Spleen (tissue), 11 donors: Measurements from ENCODE around the gene EXTL1. TPM values are rescaled to one million over a fixed set of nuclear protein-coding genes. Genes with fewer than 3 reads are reported as not detected.

Experiments
- DNase-seq: peaks from one replicate; pipeline ENCODE4 v3.0.0-alpha.2; 2020
- H3K27ac ChIP-seq, 8 donors: fragments of 200-600 bp; sonication (generic) in 7 of 8; 1 replicate in 4 of 8; 2 replicates in 4 of 8; pipeline versions ENCODE4 v1.5.0 to v1.8.0; 2016 to 2021; ENCODE audit warnings: inconsistent platforms in 4 of 8, mild to moderate bottlenecking in 4 of 8, moderate library complexity in 1 of 8
- H3K27me3 ChIP-seq, 7 donors: fragments of 200-600 bp; sonication (generic) in 6 of 7; replicated peaks in 1 of 7; 1 replicate in 4 of 7; 2 replicates in 3 of 7; pipeline versions ENCODE4 v1.5.0 to v1.8.0; 2016 to 2021; ENCODE audit warnings: inconsistent platforms in 3 of 7, mild to moderate bottlenecking in 1 of 7
- H3K36me3 ChIP-seq, 6 donors: fragments of 200-600 bp; sonication (generic) in 5 of 6; 1 replicate in 4 of 6; 2 replicates in 2 of 6; pipeline versions ENCODE4 v1.5.0 to v1.8.0; 2016 to 2021; ENCODE audit warnings: inconsistent platforms in 2 of 6
- H3K4me1 ChIP-seq, 6 donors: fragments of 200-600 bp; sonication (generic) in 5 of 6; 1 replicate in 3 of 6; 2 replicates in 3 of 6; pipeline versions ENCODE4 v1.5.0 to v1.8.0; 2016 to 2021; ENCODE audit warnings: inconsistent platforms in 3 of 6
- H3K4me3 ChIP-seq, 8 donors: fragments of 200-600 bp; sonication (generic) in 7 of 8; 1 replicate in 4 of 8; 2 replicates in 4 of 8; pipeline versions ENCODE4 v1.5.0 to v1.8.0; 2016 to 2021; ENCODE audit warnings: inconsistent platforms in 4 of 8, mild to moderate bottlenecking in 4 of 8, moderate library complexity in 2 of 8
- H3K9me3 ChIP-seq, 8 donors: fragments of 200-600 bp; sonication (generic) in 7 of 8; 1 replicate in 4 of 8; 2 replicates in 4 of 8; pipeline versions ENCODE4 v1.5.0 to v1.8.0; 2016 to 2021; ENCODE audit warnings: inconsistent platforms in 4 of 8
- POLR2A ChIP-seq, 3 donors: fragments of 450-650 bp; IDR thresholded peaks; one replicate each; pipeline ENCODE4 v1.5.1; 2017; ENCODE audit warnings: antibody characterized with exemption in 3 of 3, mild to moderate bottlenecking in 1 of 3
- POLR2AphosphoS5 ChIP-seq, 3 donors: sonication (generic); formaldehyde crosslinking; IDR thresholded peaks; one replicate each; pipeline ENCODE4 v1.5.1; 2017; ENCODE audit warnings: antibody characterized with exemption in 3 of 3
- WGBS, 5 donors: extraction: QIAGEN DNeasy Blood & Tissue Kit in 3 of 5; methylation state at CpG; one replicate each; pipeline versions ENCODE4 v1.1.5 to v1.1.7; 2013 to 2018; 5-methylcytosine and 5-hydroxymethylcytosine counted together
- intact Hi-C: fragments of 100-400 bp; cut with DNase I; formaldehyde crosslinking; loops from one replicate; pipeline ENCODE4 v1.15.0; 2023; ENCODE audit warnings: low total_unique reads
- polyA plus RNA-seq, 3 donors: library from polyadenylated mRNA; stranded (reverse); fragments of 200-250 nt; gene quantifications; one replicate each; pipeline ENCODE4 v1.2.1, GENCODE V29; 2013
- total RNA-seq, 7 donors: library from RNA; depleted of rRNA in 3 of 7; stranded (reverse); fragments of >200 nt in 3 of 7; fragmentation: NEBNext Ultra II Directional in 4 of 7; extraction: Animal tissue kit (Norgen Biotek cat#: 25700) in 4 of 7; gene quantifications; one replicate each; pipeline versions ENCODE4 v1.1.0 to v1.2.1, GENCODE V29; 2016 to 2021
- TF ChIP-seq, protein P1 (sequence below), 11 experiments: fragments of 200-600 bp in 7 of 11; fragments of 450-650 bp in 4 of 11; sonication (generic) in 4 of 11; IDR thresholded peaks in 8 of 11; conservative IDR thresholded peaks in 3 of 11; 1 replicate in 7 of 11; 2 replicates in 4 of 11; pipeline versions ENCODE4 v1.4.0 to v1.8.0; 2016 to 2021; ENCODE audit warnings: antibody characterized with exemption in 11 of 11, inconsistent platforms in 4 of 11, mild to moderate bottlenecking in 1 of 11
- donor health status: healthy with polysubstance abuse.
- donor health status: DM: no; HTN: no; CAD: no; lungs with moderate emphysema.
- donor health status: DM: no; HTN: no; CAD: no.
- donor health status: Bipolar disorder and iron deficiency.
- donor health status: healthy.
- donor health status: DM: no; HTN: no; CAD: no.
- donor health status: DM: yes; HTN: yes; CAD: no.

Gene EXTL1
- total and polyA plus RNA-seq, 10 donors = 0.30 to 8.6 (median 3.6) TPM

DNA sequence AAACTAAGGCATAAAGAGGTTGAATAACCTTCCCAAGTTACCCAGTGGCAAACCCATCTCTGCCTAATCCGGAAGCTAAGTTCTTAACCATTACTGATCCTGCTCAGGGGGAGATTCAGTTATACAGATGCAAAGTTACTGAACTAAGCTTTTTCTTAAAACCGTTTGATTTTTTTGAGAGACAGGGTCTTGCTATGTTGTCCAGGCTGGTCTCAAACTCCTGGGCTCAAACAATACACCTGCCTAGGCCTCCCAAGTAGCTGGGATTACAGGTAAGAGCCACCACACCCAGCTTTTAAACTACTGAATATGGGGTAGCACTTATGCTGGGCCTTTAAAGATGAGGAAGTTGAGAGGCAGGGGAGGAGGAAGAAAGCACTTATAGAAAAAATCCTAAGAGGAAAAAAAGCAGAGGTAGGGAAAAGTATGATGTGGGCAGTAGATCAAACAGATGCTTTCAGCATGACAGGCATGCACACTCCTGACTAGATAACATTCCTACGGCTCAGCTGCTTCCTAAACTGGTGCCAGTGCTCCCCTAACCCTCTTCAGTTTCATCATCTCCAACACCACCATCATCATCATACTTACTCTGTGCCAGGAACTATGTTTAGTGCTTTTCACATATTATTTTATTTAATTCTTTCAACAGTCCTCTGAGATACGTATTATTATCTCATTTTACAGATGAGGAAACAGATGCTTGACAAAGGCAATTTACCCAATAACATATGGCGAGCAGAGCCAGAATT is 29.5 kb upstream of the EXTL1 start:
- no peak overlapping the region for H3K4me3 ChIP-seq

DNA sequence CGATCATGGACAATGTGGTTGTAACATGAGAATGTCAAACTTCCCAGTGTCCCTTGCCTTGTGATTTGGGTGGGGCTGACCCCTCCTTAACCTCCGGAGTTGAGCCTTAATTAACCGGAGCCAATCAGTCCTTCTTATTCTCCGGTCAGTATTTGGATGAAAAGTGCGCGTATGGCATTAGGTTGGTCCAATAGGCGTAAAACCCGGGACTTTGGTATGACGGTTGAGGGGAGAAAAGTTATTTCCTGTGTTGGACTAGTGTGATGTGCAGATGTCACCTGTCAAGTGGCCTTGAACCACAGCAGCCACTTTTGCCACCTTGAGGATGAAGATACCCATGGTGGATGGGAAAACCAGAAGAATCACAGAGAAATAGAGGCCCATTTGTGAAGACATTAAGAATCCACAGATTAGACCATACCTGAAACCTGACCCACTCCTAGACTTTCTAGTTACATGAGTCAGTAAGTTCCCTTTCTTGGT is 28.8 kb upstream of the EXTL1 start:
- intact Hi-C loops = no loop called here
- peaks cover 27 to 82% (median 55%) of the 10 kb centered on the region in 6 donors for H3K4me1 ChIP-seq

More for the DNA sequence above, 29.5 kb upstream of the EXTL1 start:
- H3K9me3 ChIP-seq = no peaks in the 10 kb centered on the region
- H3K4me1 ChIP-seq = peaks cover 24 to 76% (median 51%) of the 10 kb centered on the region in 6 donors
- H3K27me3 ChIP-seq = no peaks in the 10 kb centered on the region
- no peak for DNase-seq
- 60 to 72% (median 63%) methylated on average over 5 of the region's 5 CpGs for WGBS, 5 donors
- peaks cover 0 to 33% (median 8%) of the 10 kb centered on the region in 6 donors for H3K36me3 ChIP-seq
- intact Hi-C loops = no loop called here
- TF ChIP-seq POLR2A (IDR thresholded peaks at IDR 0.05) (no peak), POLR2AphosphoS5 (IDR thresholded peaks at IDR 0.05) (no peak)
- TF ChIP-seq, protein P1, sequence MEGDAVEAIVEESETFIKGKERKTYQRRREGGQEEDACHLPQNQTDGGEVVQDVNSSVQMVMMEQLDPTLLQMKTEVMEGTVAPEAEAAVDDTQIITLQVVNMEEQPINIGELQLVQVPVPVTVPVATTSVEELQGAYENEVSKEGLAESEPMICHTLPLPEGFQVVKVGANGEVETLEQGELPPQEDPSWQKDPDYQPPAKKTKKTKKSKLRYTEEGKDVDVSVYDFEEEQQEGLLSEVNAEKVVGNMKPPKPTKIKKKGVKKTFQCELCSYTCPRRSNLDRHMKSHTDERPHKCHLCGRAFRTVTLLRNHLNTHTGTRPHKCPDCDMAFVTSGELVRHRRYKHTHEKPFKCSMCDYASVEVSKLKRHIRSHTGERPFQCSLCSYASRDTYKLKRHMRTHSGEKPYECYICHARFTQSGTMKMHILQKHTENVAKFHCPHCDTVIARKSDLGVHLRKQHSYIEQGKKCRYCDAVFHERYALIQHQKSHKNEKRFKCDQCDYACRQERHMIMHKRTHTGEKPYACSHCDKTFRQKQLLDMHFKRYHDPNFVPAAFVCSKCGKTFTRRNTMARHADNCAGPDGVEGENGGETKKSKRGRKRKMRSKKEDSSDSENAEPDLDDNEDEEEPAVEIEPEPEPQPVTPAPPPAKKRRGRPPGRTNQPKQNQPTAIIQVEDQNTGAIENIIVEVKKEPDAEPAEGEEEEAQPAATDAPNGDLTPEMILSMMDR (IDR thresholded peaks at IDR 0.05 in 8 of 11, conservative IDR thresholded peaks at IDR 0.05 in 3 of 11) = no peak
- peak overlapping the region in 3 of 8 donors; percentile 3 to 75 (median 71) for H3K27ac ChIP-seq

DNA sequence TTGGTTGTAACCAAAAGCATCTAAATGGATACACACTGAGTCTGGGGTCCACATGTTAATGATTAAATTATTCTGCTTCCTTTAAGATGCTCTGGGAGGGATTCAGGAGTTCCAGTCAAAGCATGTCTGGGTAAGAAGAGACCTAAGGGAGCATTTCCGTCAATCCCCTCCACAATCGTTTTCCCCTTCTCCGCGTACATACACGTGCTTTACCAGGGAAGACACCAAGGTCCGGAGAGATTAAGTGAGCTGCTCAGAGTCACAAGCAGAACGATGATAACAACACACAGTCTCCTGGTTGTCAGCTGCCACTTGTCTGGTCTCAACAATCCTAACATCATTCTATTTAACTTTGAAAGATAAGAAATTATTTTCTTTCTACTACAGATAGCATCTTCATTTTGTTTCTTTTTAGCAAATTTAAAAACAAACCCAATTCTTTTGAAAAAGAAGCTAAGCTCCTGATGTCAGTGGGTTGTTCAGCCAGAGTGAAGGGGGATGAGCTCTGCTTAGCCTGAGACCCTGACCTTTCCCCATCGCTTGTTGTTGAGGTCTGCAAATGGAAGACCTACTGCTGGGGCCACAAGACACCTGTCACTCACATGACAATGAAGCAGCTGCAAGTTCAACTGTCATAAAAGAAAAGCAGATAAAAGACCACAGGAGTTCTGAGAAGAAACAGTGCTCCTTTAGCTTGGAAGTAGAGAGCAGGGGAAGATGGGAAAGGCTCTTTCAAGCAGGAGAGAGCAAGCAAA is 28.2 kb upstream of the EXTL1 start:
- no peak for DNase-seq
- H3K4me1 ChIP-seq = peaks cover 28 to 79% (median 58%) of the 10 kb centered on the region in 6 donors
- intact Hi-C loops = no loop called here

More for the DNA sequence above, 28.8 kb upstream of the EXTL1 start:
- 79 to 87% (median 86%) methylated on average over 9 of the region's 9 CpGs for WGBS, 5 donors
- DNase-seq = no peak
- Histone ChIP-seq H3K27ac (no peak overlapping the region), H3K36me3 (peaks cover 0 to 27% (median 3%) of the 10 kb centered on the region in 6 donors), H3K27me3 (no peaks in the 10 kb centered on the region), H3K4me3 (no peak overlapping the region), H3K9me3 (no peaks in the 10 kb centered on the region)
- TF ChIP-seq, protein P1 (IDR thresholded peaks at IDR 0.05 in 8 of 11, conservative IDR thresholded peaks at IDR 0.05 in 3 of 11) = no peak
- TF ChIP-seq POLR2A (IDR thresholded peaks at IDR 0.05) (no peak), POLR2AphosphoS5 (IDR thresholded peaks at IDR 0.05) (no peak)

More for the DNA sequence above, 28.2 kb upstream of the EXTL1 start:
- WGBS, 5 donors = 87 to 94% (median 89%) methylated on average over 8 of the region's 8 CpGs
- TF ChIP-seq POLR2A (IDR thresholded peaks at IDR 0.05) = no peak
- no peak for TF ChIP-seq POLR2AphosphoS5 (IDR thresholded peaks at IDR 0.05)
- TF ChIP-seq, protein P1 (IDR thresholded peaks at IDR 0.05 in 8 of 11, conservative IDR thresholded peaks at IDR 0.05 in 3 of 11) = no peak
- Histone ChIP-seq H3K27me3 (no peaks in the 10 kb centered on the region), H3K27ac (no peak overlapping the region), H3K36me3 (peaks cover 0 to 21% (median 0%) of the 10 kb centered on the region in 6 donors), H3K9me3 (no peaks in the 10 kb centered on the region), H3K4me3 (no peak overlapping the region)
